Hematopoietic multipotent progenitor cell treated with erythropoietin and hydrocortisone succinate and interleukin-3 and kit ligand, for 15 days (in vitro differentiated cells): ENCODE data around the gene CABLES1.
A peak's percentile ranks its signal among the peaks of the same experiment; 100 is the strongest.
"Not testable (repeated sequence)": the region's sequence is repeated elsewhere in the genome, so short reads cannot be mapped to it uniquely, and the experiment has no call there.

Experiments
- DNase-seq: peaks from one replicate; pipeline ENCODE4 v3.0.0-alpha.2; 2015; ENCODE audit warnings: low spot score

CABLES1 gene

DNA sequence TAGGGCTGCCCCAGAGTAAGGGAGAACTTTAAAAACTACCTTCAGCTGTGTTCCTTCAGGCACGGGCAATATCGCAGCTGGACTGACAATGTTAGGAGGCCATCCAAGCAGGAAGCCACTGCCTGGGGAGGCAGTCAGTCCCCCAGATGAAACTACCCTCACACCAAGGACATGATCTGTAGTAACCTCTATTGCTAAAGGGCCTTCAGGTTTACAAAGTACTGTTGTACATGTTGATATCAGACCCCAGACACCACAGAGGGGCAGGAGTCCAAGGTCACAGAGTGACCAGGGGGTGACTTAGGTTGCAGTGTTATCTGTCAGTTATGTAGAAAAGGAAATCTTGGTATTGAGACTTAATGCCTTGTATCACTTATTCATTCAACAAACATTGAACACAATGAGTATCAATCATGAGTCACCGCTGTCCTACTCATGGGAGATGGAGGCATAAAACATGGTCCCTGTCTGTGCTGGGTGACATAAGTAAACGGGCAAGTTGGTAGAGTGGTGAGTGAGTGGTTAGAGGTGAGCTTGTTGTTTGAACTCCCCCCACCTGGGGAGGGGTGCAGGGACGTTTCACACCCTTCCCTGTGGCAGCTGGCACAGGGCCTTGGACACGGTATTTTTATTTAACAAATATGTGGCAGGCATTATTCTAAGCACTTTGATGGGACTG is 7.1 kb downstream of the CABLES1 start:
- no peak for DNase-seq

DNA sequence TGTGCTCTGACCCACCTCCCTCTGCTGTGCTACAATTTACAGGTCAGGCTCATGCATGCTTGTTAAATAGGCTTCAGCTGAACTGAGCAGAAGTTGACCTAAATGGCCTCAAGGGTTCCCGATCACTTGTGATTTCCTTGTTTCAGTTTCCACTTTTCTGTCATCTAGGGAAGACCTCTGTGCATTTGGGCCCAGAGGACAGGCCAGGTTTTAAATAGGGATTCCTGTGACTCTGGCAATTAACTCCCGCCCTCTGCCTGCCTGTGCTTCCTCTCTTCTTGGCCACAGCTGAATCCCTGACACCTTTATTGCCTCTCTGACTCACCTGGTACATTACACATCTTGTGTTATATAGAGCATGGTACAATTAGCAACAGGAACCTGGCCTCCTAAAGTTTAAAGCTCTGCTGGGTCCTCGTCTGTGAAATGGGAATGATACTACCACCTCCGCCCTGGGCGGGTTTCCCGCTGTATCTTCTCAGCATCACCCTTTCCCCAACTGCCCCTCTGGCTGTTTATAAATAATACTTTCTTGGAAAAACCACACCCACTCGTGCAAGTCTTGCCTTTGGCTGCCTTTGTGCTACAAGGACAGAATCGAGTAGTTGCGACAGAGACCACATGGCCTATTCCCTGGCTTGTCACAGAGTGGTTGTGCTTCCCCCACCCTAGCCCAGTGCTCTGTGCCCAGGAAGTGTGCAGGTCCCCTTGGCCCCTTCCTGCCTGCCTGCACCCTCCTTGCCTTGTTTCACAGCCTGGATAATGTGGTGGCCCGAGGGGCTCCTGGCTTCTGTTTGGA is 7.9 kb downstream of the CABLES1 start:
- peak; percentile 38 for DNase-seq

DNA sequence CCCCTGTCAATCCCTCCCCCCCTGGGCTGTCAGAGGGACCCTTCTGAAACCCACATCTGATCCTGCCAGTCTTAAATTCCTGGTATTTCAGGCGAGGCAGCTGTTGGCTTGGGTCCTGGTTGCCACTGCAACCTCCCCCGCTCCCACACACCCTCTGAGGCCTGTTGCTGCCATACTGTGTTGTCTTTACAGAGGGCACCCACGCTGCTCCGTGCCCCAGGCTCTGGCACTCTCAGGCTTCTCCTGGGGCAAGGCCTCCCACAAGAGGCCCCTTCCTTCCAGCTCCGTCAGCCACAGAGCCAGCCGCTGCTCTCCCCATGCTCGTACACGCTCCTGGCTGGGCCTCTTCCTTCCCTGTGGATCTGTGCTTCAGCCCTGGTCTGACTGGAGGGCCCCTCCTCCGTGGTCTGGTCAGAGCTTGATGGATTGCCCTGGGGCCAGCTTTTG is 8.6 kb downstream of the CABLES1 start:
- DNase-seq, result no peak

DNA sequence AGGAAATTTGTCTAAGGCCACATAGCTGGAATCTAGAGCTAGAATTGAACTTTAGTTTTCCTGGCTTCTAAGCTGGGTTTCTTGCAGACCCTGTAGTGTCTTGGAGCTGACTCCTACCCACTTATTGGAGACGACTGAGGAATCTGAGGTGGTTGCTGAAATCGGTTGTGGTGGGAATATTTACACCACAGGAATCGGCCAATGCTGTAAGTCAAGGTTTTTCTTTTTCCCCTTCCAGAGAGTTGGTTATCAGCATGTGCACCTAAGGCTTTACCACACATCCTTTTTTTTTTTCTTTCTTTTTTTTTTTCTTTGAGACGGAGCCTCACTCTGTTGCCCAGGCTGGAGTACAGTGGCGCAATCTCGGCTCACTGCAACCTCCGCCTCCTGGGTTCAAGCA is 9.4 kb downstream of the CABLES1 start:
- no peak for DNase-seq

DNA sequence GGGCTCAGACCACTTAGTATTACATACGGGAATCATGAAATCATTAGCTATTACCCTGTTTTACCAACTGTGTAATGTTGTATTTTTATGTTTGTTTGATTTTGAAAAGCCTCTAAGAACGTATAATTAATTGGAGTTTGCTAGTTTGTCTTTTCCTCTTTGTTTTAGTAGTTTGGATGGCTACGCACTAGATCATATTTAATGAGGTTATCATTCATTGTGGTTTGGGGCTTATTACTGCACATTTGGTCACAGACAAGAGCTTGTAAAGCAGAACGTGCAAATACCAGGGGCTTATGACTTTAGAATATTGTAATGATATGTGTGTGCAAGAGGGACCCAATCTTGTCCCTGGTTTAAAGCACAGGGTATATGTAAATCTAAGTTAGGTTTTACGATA is 10.3 kb downstream of the CABLES1 start:
- no peak for DNase-seq

DNA sequence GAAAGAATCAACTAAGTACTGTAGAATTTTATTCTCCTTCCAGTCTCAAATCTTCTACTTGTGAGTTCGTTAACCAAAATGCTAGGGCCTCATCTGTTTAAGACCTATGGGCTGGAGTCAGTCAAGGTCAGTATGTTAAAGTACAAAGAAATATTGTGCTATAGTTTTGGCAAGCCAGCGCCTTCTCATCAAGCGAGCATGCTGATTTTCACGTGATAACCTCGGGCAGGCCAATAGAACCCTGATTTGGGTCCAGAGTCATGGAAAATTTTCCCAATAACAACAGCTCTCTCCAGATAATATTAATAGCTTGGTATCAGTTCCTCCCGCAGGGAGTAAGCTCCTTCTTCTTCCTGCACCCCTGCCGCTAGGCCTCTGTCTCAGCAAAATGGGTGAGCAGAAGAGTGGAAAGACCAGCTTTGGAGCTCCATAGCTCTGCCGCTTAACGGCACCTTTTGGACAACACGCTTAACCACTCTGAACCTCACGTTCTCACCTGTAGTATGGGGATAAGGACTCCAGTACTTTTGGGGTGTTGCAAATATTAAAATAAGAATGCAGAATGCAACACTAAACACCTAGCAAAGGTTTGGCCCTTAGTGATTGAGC is 11.7 kb downstream of the CABLES1 start:
- DNase-seq, result no peak

DNA sequence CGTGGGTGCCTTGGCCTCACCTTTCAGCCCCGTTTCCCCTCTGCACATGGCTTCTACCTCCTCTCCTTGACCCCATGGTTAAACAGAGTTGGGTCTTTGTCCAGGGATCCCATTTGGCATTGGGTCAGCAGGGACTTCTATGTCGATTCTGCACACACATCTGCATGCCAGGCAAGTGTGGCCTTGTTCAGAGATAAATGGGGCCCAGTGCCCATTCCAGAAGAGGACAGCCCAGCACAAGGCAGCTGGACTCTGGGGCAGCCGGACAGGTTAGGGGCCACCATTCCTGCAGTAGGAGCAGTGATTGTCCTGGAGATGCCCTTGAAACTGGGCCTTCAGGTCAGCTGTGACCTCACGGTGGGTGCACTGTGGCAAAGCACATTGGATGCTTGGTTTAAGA is 13.1 kb downstream of the CABLES1 start:
- DNase-seq, result no peak

DNA sequence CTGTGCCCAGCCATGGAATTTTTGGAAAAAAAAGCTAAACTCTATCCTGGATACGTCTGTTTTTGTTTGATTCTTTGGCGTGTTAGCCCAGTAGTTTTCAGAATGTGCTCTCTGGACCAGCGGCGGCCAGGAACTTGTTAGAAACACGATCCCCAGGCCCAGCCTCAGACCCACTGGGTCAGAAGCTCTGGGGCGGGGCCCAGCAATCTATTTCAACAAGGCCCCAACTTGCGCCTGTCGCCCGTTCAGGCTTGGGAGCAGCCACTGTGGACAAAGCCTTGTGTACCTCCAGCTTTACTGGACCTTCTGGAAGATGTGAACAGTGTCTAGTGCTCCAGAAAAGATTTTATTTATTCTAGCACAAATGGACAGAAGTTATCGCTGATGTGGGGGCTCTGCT is 14.3 kb downstream of the CABLES1 start:
- DNase-seq, result no peak

DNA sequence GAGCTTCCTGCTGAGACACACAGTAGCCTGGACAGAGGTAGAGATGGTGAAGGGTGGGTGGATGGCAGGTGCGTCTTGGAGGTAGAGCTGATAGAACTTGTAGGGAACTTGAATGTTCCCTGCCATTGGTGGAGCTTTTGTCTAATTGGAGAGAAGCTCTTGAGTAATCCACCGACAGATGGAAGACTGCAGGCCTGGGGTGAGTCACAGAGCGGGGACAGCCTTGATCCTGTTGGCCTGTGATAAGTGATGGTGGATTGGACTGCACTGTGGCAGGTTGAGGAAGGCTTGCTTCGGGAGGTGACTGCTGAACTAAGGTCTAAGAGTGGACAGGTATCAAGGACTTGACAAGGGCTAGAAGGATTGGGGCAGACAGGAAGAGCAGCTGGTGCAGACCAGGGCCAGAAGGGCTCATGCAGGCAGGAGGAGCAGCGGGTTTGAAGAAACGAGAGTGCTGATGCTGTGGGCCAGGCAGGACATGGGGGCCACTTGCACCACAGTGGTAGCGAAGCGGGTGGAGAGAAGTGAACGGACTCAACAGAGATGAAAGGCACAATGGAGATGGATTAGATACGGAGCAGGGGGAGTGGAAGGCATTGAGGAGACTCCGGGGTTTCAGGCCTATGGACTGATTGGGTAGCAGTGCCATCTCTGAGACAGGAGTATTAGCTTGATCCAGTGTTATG is 16.3 kb downstream of the CABLES1 start:
- DNase-seq, result no peak

DNA sequence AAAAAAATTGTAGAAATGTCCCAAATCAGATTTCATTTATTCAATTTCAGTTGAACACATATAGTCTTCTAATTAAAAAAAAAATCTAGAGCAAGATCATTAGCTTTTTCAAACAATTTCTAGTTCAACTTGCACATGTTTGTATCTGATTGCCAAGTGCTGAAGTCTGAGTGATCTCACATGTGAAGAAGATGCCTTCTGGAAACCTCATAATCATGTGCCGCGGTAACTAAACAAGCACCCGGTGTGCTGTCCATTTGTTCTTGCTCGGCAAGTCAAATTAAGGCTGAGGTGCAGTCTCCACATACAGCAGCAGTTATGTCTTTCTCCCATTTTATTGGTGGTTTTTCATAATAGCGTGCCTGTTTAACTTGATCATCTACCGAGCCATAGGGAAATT is 18.7 kb downstream of the CABLES1 start:
- no peak for DNase-seq

DNA sequence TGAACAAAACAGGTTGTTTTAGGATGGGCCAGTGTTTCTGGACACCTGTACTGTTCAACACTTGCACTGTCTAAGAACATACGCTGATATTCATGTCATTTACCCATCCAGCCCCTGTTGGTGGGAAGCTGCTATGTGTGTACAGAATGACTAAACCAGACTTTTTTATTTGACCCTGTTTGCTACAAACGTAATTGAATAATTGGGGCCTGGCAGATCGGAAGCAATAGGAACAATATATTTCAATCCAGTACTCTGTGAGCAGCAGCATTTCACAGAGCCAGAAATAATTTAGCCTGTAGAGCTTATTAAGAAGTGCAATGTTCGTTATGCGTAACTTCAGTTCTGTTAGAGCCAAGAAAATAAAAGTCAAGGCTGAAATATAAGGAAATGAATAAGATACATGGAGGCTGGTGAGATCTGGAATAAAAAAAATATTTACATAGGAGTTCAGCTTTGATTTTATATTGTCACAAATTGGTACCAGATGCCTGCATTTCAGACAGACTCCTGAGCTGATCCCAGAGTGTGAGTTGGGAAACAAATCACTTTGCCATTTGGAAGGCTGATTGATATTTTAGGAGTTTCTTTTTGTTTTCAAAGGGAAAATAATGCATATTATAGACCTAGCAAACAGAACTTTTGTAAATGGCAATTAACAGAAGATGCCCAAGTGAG is 19.7 kb downstream of the CABLES1 start:
- DNase-seq, result no peak

DNA sequence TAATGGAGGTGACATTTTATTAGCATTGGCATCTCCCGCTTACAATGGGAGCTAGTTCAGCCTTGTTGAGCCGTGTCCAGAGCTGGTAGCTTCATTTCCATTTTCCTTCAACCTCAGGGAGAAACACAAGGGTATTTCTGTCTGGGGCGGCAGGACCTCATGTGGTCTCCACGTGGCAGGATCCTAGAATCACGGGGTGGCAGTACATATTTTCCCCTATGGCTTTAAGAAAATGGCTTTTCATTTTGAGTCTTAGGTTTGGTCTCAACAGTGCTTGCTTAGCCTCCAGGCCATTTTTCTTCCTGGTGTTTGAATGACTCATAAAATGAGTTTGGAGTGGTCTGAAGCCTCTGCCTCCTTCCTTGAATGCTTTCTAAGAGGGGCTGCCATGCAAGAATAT is 20.3 kb downstream of the CABLES1 start:
- no peak for DNase-seq

DNA sequence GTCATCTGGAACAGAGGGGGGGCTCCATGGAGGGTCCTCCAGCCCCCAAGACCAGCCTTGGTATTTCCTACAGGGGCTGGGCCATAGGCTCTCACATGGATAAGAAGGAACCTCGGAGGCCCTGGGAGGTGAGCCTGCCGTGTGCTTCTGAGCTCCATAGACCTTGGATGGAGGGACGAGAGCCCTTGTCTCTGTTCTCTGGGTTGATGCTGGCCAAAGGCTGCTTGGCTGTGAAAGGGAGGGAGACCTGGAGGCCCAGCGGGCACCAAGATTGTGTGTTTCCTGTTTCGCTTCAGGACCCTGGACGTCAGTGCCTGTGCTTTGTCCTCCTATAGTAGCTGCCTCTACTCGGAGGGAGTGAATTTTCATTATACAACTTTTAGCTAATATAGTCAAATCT is 20.8 kb downstream of the CABLES1 start:
- no peak for DNase-seq

DNA sequence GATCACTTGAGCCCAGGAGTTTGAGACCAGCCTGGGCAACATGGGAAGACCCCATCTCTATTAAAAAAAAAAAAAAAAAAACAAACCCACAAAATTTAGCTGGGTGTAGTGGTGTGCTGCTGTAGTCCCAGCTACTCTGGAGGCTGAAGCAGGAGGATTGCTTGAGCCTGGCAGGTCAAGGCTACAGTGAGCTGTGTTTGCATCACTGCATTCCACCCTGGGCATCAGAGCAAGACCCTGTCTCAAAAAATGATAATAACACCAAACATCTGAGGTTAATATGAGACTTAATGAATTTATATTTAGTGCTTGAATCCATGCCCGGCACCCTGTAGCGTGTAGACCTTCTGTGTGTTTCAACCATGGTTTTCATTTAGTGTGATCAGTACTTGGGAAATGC is 22.8 kb downstream of the CABLES1 start:
- DNase-seq, result no peak

DNA sequence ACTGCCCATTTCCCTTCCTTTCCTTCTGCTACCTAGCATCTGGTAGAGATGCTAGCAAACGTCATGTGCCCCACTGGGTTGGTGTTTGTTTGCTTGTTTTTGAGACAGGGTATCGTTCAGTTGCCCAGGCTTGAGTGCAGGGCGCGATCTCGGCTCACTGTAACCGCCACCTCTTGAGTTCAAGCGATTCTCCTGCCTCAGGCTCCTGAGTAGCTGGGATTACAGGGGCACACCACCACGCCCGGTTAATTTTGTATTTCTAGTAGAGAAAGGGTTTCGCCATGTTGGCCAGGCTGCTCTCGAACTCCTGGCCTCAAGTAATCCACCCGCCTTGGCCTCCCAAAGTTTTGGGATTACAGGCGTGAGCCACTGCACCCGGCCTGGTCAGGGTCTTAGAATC is 23.6 kb downstream of the CABLES1 start:
- DNase-seq, result not testable (repeated sequence)

DNA sequence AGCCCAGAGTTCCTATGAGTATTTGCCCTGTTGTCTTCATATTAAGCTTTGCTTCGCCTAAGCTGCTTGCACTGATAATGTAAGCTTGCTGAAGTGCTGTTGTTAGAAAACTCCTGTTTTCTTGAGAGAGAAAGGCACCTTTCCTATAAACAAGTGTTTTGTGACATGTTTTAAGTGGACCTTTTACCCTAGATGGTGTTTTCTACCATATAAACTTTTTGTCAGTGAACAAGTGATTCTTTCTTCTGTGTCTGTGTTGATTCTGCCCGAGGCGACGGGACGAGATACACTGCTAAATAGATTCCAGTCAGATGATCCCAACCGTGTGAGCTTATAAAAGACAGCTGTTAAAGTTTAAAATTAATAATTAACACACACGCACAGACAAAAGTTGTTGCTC is 24.1 kb downstream of the CABLES1 start:
- no peak for DNase-seq

DNA sequence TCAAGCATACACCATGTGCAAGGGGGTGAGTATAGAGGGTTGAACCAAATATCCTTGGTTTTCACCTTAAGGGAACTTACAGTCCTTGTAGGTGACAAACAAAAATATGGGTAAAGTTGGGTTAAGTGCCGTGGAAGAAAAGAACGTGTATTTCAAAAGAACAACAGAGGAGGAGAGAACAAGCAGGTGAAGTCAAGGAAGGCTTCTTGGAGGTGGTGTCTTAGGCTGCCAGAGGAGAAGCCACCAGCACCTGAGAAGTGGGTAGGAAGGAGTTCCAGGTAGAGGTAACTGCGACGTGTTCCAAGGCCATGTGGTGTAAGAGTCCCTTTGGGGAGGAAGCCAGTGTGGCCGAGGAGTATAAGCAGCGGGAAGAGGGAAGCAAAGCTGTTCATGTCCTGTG is 27.2 kb downstream of the CABLES1 start:
- DNase-seq, result no peak

DNA sequence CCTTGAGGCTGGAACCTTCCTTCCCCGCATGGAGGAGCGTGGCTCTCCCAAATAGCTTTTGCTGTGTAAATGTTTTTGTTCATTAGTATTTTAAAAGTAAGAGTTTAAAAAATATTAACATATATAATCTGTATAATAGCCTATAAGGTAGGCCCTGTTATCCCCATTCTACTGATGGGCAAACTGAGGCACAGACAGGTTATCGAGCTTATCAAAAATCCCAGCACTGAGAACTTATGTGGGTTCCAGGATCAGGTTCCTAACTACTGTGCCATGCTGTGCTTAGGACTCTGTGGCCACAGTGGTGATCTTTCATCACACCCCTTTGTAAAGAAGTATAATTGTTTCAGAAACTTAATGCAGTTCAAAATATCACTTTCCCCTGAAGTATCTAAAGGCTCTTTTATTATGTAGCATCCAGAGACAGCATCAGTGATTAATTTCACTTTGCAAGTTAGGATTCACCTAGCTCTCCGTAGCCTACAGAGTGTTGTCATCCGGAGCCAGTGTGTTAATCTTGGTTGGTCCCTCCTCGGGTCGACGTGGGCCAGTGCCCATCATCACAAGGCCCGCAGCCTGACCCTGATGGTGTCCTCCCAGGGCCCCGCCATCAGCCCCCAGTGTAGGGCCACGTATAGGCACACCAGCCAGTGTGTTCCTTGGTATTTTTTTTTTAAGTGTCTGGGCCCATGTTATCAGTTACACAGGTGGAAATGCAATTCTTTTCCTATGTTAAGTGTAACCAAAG is 28.7 kb downstream of the CABLES1 start:
- DNase-seq, result no peak

DNA sequence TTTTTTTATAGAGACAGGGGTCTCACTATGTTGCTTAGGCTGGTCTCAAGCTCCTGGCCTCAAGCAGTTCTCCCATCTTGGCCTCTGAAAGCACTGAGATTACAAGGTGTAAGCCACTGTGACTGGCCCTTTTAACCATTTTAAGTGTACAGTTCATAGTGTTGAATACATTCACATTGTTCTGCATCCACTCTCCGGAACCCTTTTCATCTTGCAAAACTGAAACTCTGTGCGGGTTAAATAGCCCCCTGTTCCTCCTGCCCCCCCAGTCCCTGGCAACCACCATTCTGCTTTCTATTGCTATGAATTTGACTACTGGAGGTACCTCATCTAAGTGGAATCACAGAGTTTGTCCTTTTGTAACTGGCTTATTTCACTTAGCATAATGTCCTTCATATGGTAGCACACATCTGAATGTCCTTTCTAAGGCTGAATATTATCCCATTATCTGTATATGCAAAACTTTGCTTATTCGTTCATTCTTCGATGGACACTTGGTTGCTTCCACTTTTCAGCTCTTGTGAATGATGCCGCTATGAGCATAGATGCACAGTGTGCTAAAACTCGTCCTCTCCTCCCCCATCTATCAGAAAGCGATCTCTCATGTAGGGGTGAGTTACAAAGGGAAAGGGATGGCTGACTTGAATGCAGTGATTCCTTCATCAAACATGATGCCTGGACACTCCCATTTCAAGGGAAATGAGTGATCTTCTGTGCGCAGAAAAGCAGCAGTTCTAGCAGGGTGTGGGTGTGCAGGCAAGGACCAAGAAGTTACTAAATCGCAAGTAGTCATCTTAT is 30.2 kb downstream of the CABLES1 start:
- no peak for DNase-seq

DNA sequence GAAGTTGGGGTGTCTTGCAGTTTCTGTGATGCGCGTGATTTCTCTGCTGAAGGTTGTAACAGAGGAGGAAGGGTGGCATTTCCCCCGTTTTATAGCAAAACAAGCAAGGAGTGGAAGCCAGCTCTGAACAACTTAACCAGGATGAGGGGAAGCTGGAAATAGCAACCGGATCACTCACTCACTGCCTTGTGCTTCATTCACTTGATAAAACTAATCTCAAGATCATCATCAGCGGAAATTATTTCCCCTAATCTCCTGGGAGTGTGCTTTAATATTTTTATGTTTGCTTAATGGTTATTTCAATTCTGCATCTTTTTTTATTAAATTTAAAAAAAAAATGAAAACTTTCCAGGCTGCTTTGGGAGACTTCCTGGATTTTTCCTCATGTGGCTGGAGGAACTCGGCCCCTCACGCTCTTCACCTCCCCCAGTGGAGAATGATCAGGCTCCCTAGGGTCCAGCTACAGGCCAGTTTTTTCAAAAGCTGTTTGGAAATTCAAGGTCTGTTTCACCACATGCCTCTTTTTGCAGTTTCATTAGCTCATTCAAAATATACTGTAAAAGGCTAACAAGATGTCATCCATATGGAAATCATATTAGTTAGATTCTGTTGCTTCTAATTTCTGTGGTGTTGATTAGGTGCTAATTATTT is 31.7 kb downstream of the CABLES1 start:
- DNase-seq, result no peak
